Activated T-cell treated with anti-CD3 and anti-CD28 coated beads, Interleukin-2, amount 50 U/mL, for 24 hours (primary cell): Measurements from ENCODE around the gene ST3GAL5.
"Not testable (repeated sequence)": the region's sequence is repeated elsewhere in the genome, so short reads cannot be mapped to it uniquely, and the experiment has no call there.

ENCODE experiments used
- DNase-seq: peaks from one replicate; pipeline ENCODE4 v3.0.0-alpha.2; 2020
- H3K27ac Mint-ChIP-seq: 2 replicates; pipeline ENCODE4 v1.8.0; 2020; ENCODE audit warnings: mild to moderate bottlenecking, mixed read lengths
- H3K27me3 Mint-ChIP-seq: 2 replicates; pipeline ENCODE4 v1.8.0; 2020; ENCODE audit warnings: mixed read lengths
- H3K36me3 Mint-ChIP-seq: 2 replicates; pipeline ENCODE4 v1.8.0; 2020; ENCODE audit warnings: low read depth, mixed read lengths
- H3K4me1 Mint-ChIP-seq: 2 replicates; pipeline ENCODE4 v1.8.0; 2020; ENCODE audit warnings: low read depth, mixed read lengths
- H3K4me3 Mint-ChIP-seq: 2 replicates; pipeline ENCODE4 v1.8.0; 2020; ENCODE audit warnings: mild to moderate bottlenecking, moderate library complexity, mixed read lengths
- H3K9me3 Mint-ChIP-seq: 2 replicates; pipeline ENCODE4 v1.8.0; 2020; ENCODE audit warnings: mixed read lengths

The ST3GAL5 gene

GRCh38 chr2:85907671-85908157 lies 18.9 kb upstream of the ST3GAL5 start:
- Mint-ChIP-seq H3K9me3 (no peaks in the 10 kb centered on the region), H3K4me1 (peaks cover 2% of the 10 kb centered on the region), H3K4me3 (no peak overlapping the region), H3K27ac (no peak overlapping the region), H3K36me3 (no peaks in the 10 kb centered on the region), H3K27me3 (no peaks in the 10 kb centered on the region)
- no peak for DNase-seq

- H3K4me3 Mint-ChIP-seq: no peak overlapping the region
Measured at GRCh38 chr2:85906748-85907147, 18.0 kb upstream of the ST3GAL5 start.

GRCh38 chr2:85905891-85906290 lies 17.1 kb upstream of the ST3GAL5 start:
- peaks cover 4% of the 10 kb centered on the region for H3K4me1 Mint-ChIP-seq
- no peak overlapping the region for H3K27ac Mint-ChIP-seq
- DNase-seq: no peak
- no peaks in the 10 kb centered on the region for H3K9me3 Mint-ChIP-seq
- no peaks in the 10 kb centered on the region for H3K36me3 Mint-ChIP-seq
- H3K4me3 Mint-ChIP-seq: no peak overlapping the region
- H3K27me3 Mint-ChIP-seq: no peaks in the 10 kb centered on the region

More at GRCh38 chr2:85906748-85907147, 18.0 kb upstream of the ST3GAL5 start:
- Mint-ChIP-seq H3K27ac (no peak overlapping the region), H3K9me3 (no peaks in the 10 kb centered on the region), H3K27me3 (no peaks in the 10 kb centered on the region), H3K4me1 (peaks cover 2% of the 10 kb centered on the region), H3K36me3 (no peaks in the 10 kb centered on the region)
- DNase-seq: no peak

GRCh38 chr2:85905187-85905666 lies 16.4 kb upstream of the ST3GAL5 start:
- DNase-seq: no peak
- H3K4me3 Mint-ChIP-seq: no peak overlapping the region
- H3K27ac Mint-ChIP-seq: no peak overlapping the region
- H3K36me3 Mint-ChIP-seq: no peaks in the 10 kb centered on the region
- no peaks in the 10 kb centered on the region for H3K27me3 Mint-ChIP-seq
- peaks cover 9% of the 10 kb centered on the region for H3K4me1 Mint-ChIP-seq
- H3K9me3 Mint-ChIP-seq: no peaks in the 10 kb centered on the region

GRCh38 chr2:85903849-85904248 lies 15.1 kb upstream of the ST3GAL5 start:
- Mint-ChIP-seq H3K27me3 (no peaks in the 10 kb centered on the region), H3K9me3 (no peaks in the 10 kb centered on the region), H3K36me3 (no peaks in the 10 kb centered on the region), H3K4me1 (peaks cover 20% of the 10 kb centered on the region), H3K27ac (no peak overlapping the region), H3K4me3 (no peak overlapping the region)
- no peak for DNase-seq

- Mint-ChIP-seq H3K27ac (no peak overlapping the region), H3K9me3 (no peaks in the 10 kb centered on the region), H3K27me3 (no peaks in the 10 kb centered on the region)
Measured at GRCh38 chr2:85902496-85902895, 13.7 kb upstream of the ST3GAL5 start.

GRCh38 chr2:85901155-85901554 lies 12.4 kb upstream of the ST3GAL5 start:
- H3K4me3 Mint-ChIP-seq: no peak overlapping the region
- H3K4me1 Mint-ChIP-seq: peaks cover 27% of the 10 kb centered on the region
- H3K27ac Mint-ChIP-seq: no peak overlapping the region
- H3K9me3 Mint-ChIP-seq: no peaks in the 10 kb centered on the region
- H3K36me3 Mint-ChIP-seq: no peaks in the 10 kb centered on the region
- H3K27me3 Mint-ChIP-seq: no peaks in the 10 kb centered on the region
- no peak for DNase-seq

More at GRCh38 chr2:85902496-85902895, 13.7 kb upstream of the ST3GAL5 start:
- DNase-seq: no peak
- H3K4me1 Mint-ChIP-seq: peaks cover 27% of the 10 kb centered on the region
- no peak overlapping the region for H3K4me3 Mint-ChIP-seq
- no peaks in the 10 kb centered on the region for H3K36me3 Mint-ChIP-seq

GRCh38 chr2:85900366-85900765 lies 11.6 kb upstream of the ST3GAL5 start:
- Mint-ChIP-seq H3K9me3 (peaks cover 2% of the 10 kb centered on the region), H3K27ac (no peak overlapping the region), H3K4me1 (peaks cover 27% of the 10 kb centered on the region), H3K36me3 (no peaks in the 10 kb centered on the region), H3K27me3 (no peaks in the 10 kb centered on the region), H3K4me3 (no peak overlapping the region)
- no peak for DNase-seq

GRCh38 chr2:85899849-85900248 lies 11.1 kb upstream of the ST3GAL5 start:
- Mint-ChIP-seq H3K36me3 (peaks cover 2% of the 10 kb centered on the region), H3K27ac (no peak overlapping the region), H3K27me3 (no peaks in the 10 kb centered on the region), H3K9me3 (peaks cover 4% of the 10 kb centered on the region), H3K4me1 (peaks cover 27% of the 10 kb centered on the region), H3K4me3 (no peak overlapping the region)
- DNase-seq: no peak

GRCh38 chr2:85899284-85899683 lies 10.5 kb upstream of the ST3GAL5 start:
- Mint-ChIP-seq H3K4me3 (no peak overlapping the region), H3K4me1 (peaks cover 27% of the 10 kb centered on the region), H3K27me3 (no peaks in the 10 kb centered on the region), H3K27ac (no peak overlapping the region), H3K36me3 (peaks cover 2% of the 10 kb centered on the region), H3K9me3 (peaks cover 4% of the 10 kb centered on the region)
- DNase-seq: no peak

- no peak overlapping the region for H3K4me3 Mint-ChIP-seq
- no peak for DNase-seq
- peaks cover 27% of the 10 kb centered on the region for H3K4me1 Mint-ChIP-seq
- peaks cover 4% of the 10 kb centered on the region for H3K9me3 Mint-ChIP-seq
- no peaks in the 10 kb centered on the region for H3K27me3 Mint-ChIP-seq
- peaks cover 2% of the 10 kb centered on the region for H3K36me3 Mint-ChIP-seq
- H3K27ac Mint-ChIP-seq: no peak overlapping the region
Measured at GRCh38 chr2:85898881-85899280, 10.1 kb upstream of the ST3GAL5 start.

- H3K27ac Mint-ChIP-seq, H3K9me3 Mint-ChIP-seq, H3K36me3 Mint-ChIP-seq, H3K27me3 Mint-ChIP-seq, H3K4me3 Mint-ChIP-seq, DNase-seq: not testable (repeated sequence)
- peaks cover 40% of the 10 kb centered on the region for H3K4me1 Mint-ChIP-seq
Measured at GRCh38 chr2:85894554-85895278, 5.9 kb upstream of the ST3GAL5 start.

GRCh38 chr2:85893428-85894258 lies 4.9 kb upstream of the ST3GAL5 start:
- no peak for DNase-seq
- Mint-ChIP-seq H3K27me3 (no peaks in the 10 kb centered on the region), H3K36me3 (peaks cover 6% of the 10 kb centered on the region), H3K9me3 (peaks cover 4% of the 10 kb centered on the region), H3K4me1 (peaks cover 37% of the 10 kb centered on the region), H3K27ac (no peak overlapping the region), H3K4me3 (no peak overlapping the region)

- H3K4me1 Mint-ChIP-seq: peaks cover 37% of the 10 kb centered on the region
Measured at GRCh38 chr2:85892216-85892944, 3.6 kb upstream of the ST3GAL5 start.

More at GRCh38 chr2:85892216-85892944, 3.6 kb upstream of the ST3GAL5 start:
- H3K27ac Mint-ChIP-seq: no peak overlapping the region
- H3K9me3 Mint-ChIP-seq: peaks cover 4% of the 10 kb centered on the region
- no peak for DNase-seq
- H3K4me3 Mint-ChIP-seq: no peak overlapping the region
- H3K36me3 Mint-ChIP-seq: peaks cover 6% of the 10 kb centered on the region
- no peaks in the 10 kb centered on the region for H3K27me3 Mint-ChIP-seq
